Mesenchymal stem cell (in vitro differentiated cells and primary cell): ENCODE results near the gene SLC30A1.

Experiments
- DNase-seq: peaks from one replicate; pipeline ENCODE4 v3.0.0-alpha.2; 2013
- H2AFZ ChIP-seq: one replicate; pipeline ENCODE4 v1.6.1; 2013; ENCODE audit warnings: low read depth, mild to moderate bottlenecking, control low read depth, inconsistent platforms, low read length, moderate library complexity
- H2AK5ac ChIP-seq: 2 replicates; pipeline ENCODE4 v1.6.1; 2013; ENCODE audit warnings: low read length, moderate library complexity, mild to moderate bottlenecking, inconsistent platforms; ENCODE audit not compliant: severe bottlenecking
- H2BK120ac ChIP-seq: one replicate; pipeline ENCODE4 v1.6.1; 2013; ENCODE audit warnings: low read depth, mild to moderate bottlenecking, inconsistent platforms, low read length, moderate library complexity
- H2BK12ac ChIP-seq, 2 experiments: one replicate each; pipeline ENCODE4 v1.6.1; 2013; ENCODE audit warnings: inconsistent platforms in 2 of 2, low read length in 2 of 2, mild to moderate bottlenecking in 2 of 2, moderate library complexity in 2 of 2, control low read depth in 1 of 2
- H2BK15ac ChIP-seq: one replicate; pipeline ENCODE4 v1.6.1; 2013; ENCODE audit warnings: mild to moderate bottlenecking, low read depth, inconsistent platforms; ENCODE audit not compliant: poor library complexity, severe bottlenecking
- H2BK5ac ChIP-seq: 2 replicates; pipeline ENCODE4 v1.6.1; 2013; ENCODE audit warnings: low read depth, mild to moderate bottlenecking, low read length, control low read depth, inconsistent platforms; ENCODE audit not compliant: poor library complexity, severe bottlenecking
- H3K14ac ChIP-seq, 2 experiments: one replicate each; pipeline ENCODE4 v1.6.1; 2013; ENCODE audit warnings: inconsistent platforms in 2 of 2, low read length in 2 of 2, control low read depth in 1 of 2, mild to moderate bottlenecking in 1 of 2, moderate library complexity in 1 of 2
- H3K18ac ChIP-seq, 2 experiments: one replicate each; pipeline ENCODE4 v1.6.1; 2013; ENCODE audit warnings: inconsistent platforms in 2 of 2, low read length in 2 of 2, control low read depth in 1 of 2, low read depth in 1 of 2, mild to moderate bottlenecking in 1 of 2
- H3K23ac ChIP-seq, 2 experiments: one replicate each; pipeline ENCODE4 v1.6.1; 2013; ENCODE audit warnings: inconsistent platforms in 2 of 2, low read length in 2 of 2, mild to moderate bottlenecking in 2 of 2, moderate library complexity in 2 of 2, control low read depth in 1 of 2
- H3K27ac ChIP-seq: 2 replicates; pipeline ENCODE4 v1.5.1; 2013; ENCODE audit warnings: mild to moderate bottlenecking, moderate library complexity, low read length, control low read depth, inconsistent platforms; ENCODE audit not compliant: poor library complexity, severe bottlenecking
- H3K27me3 ChIP-seq, 2 experiments: 2 replicates each; pipeline versions ENCODE4 v1.6.1 to v1.7.0; 2013; ENCODE audit warnings: low read length in 2 of 2, mild to moderate bottlenecking in 2 of 2, moderate library complexity in 2 of 2, control low read depth in 1 of 2, inconsistent platforms in 1 of 2; ENCODE audit not compliant: control insufficient read depth in 1 of 2, insufficient read depth in 1 of 2
- H3K36me3 ChIP-seq, 2 experiments: 2 replicates each; pipeline versions ENCODE4 v1.6.1 to v1.7.0; 2013; ENCODE audit warnings: low read length in 2 of 2, control low read depth in 1 of 2, inconsistent platforms in 1 of 2, low read depth in 1 of 2, mild to moderate bottlenecking in 1 of 2; ENCODE audit not compliant: insufficient read depth in 2 of 2, control insufficient read depth in 1 of 2
- H3K4ac ChIP-seq, 2 experiments: one replicate each; pipeline ENCODE4 v1.6.1; 2013; ENCODE audit warnings: inconsistent platforms in 2 of 2, low read length in 2 of 2, mild to moderate bottlenecking in 2 of 2, moderate library complexity in 2 of 2, control low read depth in 1 of 2, low read depth in 1 of 2
- H3K4me1 ChIP-seq: 2 replicates; pipeline ENCODE4 v1.6.1; 2013; ENCODE audit warnings: low read depth, low read length, control low read depth; ENCODE audit not compliant: control insufficient read depth, insufficient read depth
- H3K4me2 ChIP-seq: 2 replicates; pipeline ENCODE4 v1.6.1; 2013; ENCODE audit warnings: low read length, mild to moderate bottlenecking, inconsistent platforms; ENCODE audit not compliant: poor library complexity, severe bottlenecking
- H3K4me3 ChIP-seq, 2 experiments: 2 replicates each; pipeline versions ENCODE4 v1.5.1 to v1.7.0; 2013; ENCODE audit warnings: low read length in 2 of 2, mild to moderate bottlenecking in 2 of 2, control low read depth in 1 of 2, low read depth in 1 of 2; ENCODE audit not compliant: insufficient read depth in 1 of 2
- H3K79me1 ChIP-seq: replicated peaks from 2 replicates; pipeline ENCODE4 v1.6.1; 2013; ENCODE audit warnings: mild to moderate bottlenecking, control low read depth, low read length, inconsistent platforms; ENCODE audit not compliant: poor library complexity, severe bottlenecking
- H3K9ac ChIP-seq: 2 replicates; pipeline ENCODE4 v1.7.0; 2013; ENCODE audit warnings: mild to moderate bottlenecking, low read length, moderate library complexity
- H3K9me3 ChIP-seq: 2 replicates; pipeline ENCODE4 v1.7.0; 2013; ENCODE audit warnings: mild to moderate bottlenecking, low read length; ENCODE audit not compliant: control insufficient read depth
- H4K8ac ChIP-seq: one replicate; pipeline ENCODE4 v1.6.1; 2013; ENCODE audit warnings: inconsistent platforms, mild to moderate bottlenecking, low read length, moderate library complexity
- H4K91ac ChIP-seq: one replicate; pipeline ENCODE4 v1.6.1; 2013; ENCODE audit warnings: mild to moderate bottlenecking, low read length, inconsistent platforms
- WGBS: methylation state at CpG from one replicate; pipeline ENCODE4 v1.1.7; 2013; ENCODE audit warnings: mixed read lengths; 5-methylcytosine and 5-hydroxymethylcytosine counted together

Gene SLC30A1

DNA sequence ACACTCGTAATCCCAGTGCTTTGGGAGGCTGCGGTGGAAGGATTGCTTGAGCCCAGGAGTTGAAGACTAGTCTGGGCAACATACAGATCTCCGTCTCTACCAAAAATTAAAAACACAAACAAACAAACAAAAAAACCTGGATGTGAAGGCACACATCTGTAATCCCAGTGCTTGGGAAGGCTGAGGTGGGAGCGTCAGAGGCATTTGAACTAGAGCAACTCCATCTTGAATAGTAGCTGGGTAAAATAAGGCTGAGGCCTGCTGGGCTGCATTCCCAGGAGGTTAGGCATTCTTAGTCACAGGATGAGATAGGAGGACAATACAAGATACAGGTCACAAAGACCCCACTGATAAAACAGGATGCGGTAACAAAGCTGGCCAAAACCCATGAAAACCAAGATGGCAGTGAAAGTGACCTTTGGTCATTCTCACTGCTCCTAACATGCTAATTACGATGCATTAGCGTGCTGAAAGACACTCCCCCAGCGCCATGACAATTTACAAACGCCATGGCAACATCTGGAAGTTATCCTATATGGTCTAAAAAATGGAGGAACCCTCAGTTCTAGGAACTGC, 53.8 kb downstream of the SLC30A1 start:
- Histone ChIP-seq H3K23ac (no peak overlapping the region), H2BK15ac (no peak overlapping the region), H3K4me3 (no peak overlapping the region), H3K4me1 (peaks cover 6% of the 10 kb centered on the region), H3K79me1 (no peaks in the 10 kb centered on the region), H3K27me3 (peaks cover 4 to 30% of the 10 kb centered on the region in 2 experiments), H2BK12ac (no peak overlapping the region), H4K91ac (no peak overlapping the region), H3K9ac (no peak overlapping the region), H3K27ac (no peak overlapping the region), H2BK5ac (no peak overlapping the region), H3K4me2 (no peak overlapping the region), H2AFZ (no peak overlapping the region), H3K36me3 (peaks cover 0 to 3% of the 10 kb centered on the region in 2 experiments), H2AK5ac (no peak overlapping the region), H3K14ac (no peak overlapping the region), H3K9me3 (no peaks in the 10 kb centered on the region), H3K4ac (no peak overlapping the region), H4K8ac (no peak overlapping the region), H2BK120ac (no peak overlapping the region), H3K18ac (no peak overlapping the region)
- no peak for DNase-seq
- WGBS, result 97% methylated on average over 8 of the region's 9 CpGs

DNA sequence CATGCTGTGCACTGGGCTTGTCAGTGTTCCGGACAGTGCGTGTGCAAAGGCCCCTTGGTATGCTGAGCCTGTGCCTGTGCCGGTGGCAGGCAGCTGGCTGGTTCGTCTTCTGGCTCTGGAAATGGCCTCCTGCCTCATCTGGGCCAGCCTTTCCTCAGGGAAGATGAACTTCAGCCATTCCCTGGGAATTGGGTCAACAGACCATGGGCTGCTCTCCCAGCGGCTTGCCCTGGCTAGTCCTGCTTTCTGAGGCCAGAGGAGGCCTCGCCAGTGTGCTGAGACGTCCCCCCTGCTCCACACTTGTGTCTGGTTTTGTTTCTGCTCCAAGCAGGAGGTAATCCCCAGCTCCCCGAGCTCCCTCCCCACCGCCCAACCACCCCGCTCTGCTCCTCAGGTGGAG, 54.4 kb downstream of the SLC30A1 start:
- no peak overlapping the region for H2BK120ac ChIP-seq
- H3K18ac ChIP-seq, result no peak overlapping the region
- no peak overlapping the region for H2BK5ac ChIP-seq
- H3K4ac ChIP-seq, result no peak overlapping the region
- no peaks in the 10 kb centered on the region for H3K9me3 ChIP-seq
- H3K4me3 ChIP-seq, result no peak overlapping the region
- 88% methylated on average over 9 of the region's 10 CpGs for WGBS
- no peak for DNase-seq
- no peak overlapping the region for H4K91ac ChIP-seq
- H3K4me2 ChIP-seq, result no peak overlapping the region
- no peak overlapping the region for H2BK15ac ChIP-seq
- H4K8ac ChIP-seq, result no peak overlapping the region
- H3K9ac ChIP-seq, result no peak overlapping the region
- no peak overlapping the region for H3K23ac ChIP-seq
- peaks cover 0 to 28% of the 10 kb centered on the region in 2 experiments for H3K27me3 ChIP-seq
- peak overlapping the region in 1 of 2 experiments; percentile 71 for H3K14ac ChIP-seq
- no peak overlapping the region for H2AK5ac ChIP-seq
- H2BK12ac ChIP-seq, result no peak overlapping the region
- H3K4me1 ChIP-seq, result peaks cover 6% of the 10 kb centered on the region
- no peaks in the 10 kb centered on the region for H3K79me1 ChIP-seq
- no peak overlapping the region for H3K27ac ChIP-seq
- peaks cover 0 to 3% of the 10 kb centered on the region in 2 experiments for H3K36me3 ChIP-seq
- no peak overlapping the region for H2AFZ ChIP-seq

DNA sequence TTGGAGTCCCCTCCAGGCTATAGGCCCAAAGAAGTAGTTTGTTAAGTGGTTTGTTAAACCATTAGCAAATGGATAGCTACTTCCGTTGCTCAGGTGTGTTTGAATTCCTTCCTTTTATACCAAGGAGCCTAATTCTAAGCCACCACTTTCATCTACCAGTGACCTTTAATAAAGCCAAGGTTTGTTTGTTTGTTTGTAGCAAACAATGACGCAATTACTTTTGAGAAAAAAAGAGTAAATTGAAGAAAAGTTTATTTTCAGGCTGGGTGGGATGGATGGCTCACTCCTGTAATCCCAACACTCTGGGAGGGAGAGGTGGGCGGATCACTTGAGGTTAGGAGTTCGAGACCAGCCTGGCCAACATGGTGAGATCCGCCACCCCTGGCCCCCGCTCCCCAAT, 56.2 kb downstream of the SLC30A1 start:
- Histone ChIP-seq H3K27ac (no peak overlapping the region), H3K4ac (no peak overlapping the region), H2BK5ac (no peak overlapping the region), H3K4me3 (no peak overlapping the region), H2BK12ac (no peak overlapping the region), H3K79me1 (no peaks in the 10 kb centered on the region), H3K23ac (no peak overlapping the region), H2AK5ac (no peak overlapping the region), H4K91ac (no peak overlapping the region), H3K4me1 (peaks cover 4% of the 10 kb centered on the region), H3K36me3 (peaks cover 0 to 3% of the 10 kb centered on the region in 2 experiments), H2BK120ac (no peak overlapping the region), H3K27me3 (peaks cover 7 to 22% of the 10 kb centered on the region in 2 experiments), H3K18ac (no peak overlapping the region), H4K8ac (no peak overlapping the region), H3K4me2 (no peak overlapping the region), H2BK15ac (no peak overlapping the region), H3K9me3 (no peaks in the 10 kb centered on the region), H3K14ac (no peak overlapping the region), H3K9ac (no peak overlapping the region), H2AFZ (no peak overlapping the region)
- WGBS, result 90% methylated on average over 2 of the region's 6 CpGs
- DNase-seq, result no peak
